ENCODE data around the gene CMTR1. TPM values are rescaled to one million over a fixed set of nuclear protein-coding genes. Genes with fewer than 3 reads are reported as not detected.

Gene CMTR1
- total RNA-seq, 1 donor from 2014 or later, result 34.0 TPM

DNA sequence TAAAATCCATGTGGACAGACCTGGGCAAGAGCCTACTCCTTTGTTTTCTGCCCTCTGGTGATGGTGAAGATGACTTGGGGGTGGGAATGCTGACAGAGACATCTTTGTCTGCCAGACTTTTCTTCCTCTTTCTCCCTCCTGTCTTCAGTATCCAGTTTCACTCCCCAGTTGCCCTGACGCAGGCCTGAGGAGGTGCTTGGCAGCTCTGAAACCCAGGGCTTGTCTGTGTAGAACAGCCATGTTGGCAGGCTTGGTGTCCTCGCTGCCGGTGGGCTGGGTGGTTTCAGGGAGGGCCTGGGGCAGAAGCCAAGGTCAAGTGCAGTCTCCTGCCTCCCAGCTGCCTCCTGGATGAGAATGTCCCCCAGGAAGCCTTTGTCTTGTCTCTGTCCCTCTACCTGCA, 44.2 kb downstream of the CMTR1 start:
- no peak for DNase-seq (ENCODE audit: low read depth)

DNA sequence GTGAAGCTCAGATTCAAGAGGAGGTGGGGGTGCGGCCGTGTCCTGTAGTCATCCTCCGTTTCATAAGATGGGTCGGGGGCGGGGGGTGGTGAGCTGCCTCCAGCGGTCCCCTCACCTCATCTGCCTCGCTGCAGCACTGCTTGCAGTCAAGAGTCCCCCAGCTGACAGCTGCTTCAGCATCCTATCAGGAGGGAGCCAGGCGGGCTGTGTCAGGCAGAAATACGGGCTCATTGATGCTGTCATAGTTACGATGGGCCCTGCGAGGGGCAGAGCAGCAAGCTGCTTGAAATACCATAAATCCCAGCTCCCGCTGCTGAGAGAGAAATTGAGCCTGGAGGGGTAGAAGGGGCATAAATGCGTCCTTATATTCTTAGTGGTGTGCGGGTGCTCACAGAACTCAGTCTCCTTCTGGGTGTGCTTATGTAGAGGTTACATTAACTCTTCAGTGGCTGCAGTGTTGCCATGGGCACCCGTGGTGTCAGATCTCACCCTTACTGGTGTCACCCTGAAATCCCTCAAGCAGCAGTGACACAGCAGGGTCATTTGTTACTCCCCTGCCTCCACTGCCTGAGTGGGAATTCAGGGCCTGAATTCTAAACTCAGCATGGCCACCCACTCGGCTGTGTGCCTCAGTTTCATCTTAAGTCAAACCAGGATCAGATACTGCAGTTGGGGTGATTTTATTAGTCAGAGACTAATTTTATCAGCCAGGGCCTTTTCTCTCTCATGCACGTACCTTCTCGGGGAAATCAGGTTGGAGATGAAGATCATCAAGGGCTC, 44.8 kb downstream of the CMTR1 start:
- DNase-seq (ENCODE audit: low read depth), result no peak

DNA sequence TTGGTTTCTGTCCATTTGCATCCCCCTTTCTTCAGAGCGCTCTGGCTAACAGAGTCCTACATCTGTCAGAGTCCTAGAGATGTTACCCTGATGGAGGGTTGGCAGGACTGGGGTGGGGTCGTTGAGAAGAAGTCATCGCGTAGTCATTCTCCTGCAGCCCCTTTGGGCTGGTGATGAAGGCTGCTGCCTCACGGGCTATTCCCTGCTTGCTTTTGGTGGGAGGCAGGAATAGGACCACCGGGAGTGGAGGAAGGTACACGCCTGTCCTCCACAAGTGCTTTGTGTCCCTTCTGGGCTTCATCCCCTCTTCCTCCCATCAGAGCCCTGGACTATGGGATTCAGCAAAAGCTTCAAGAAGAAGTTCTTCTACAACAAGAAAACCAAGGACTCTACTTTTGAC, 45.8 kb downstream of the CMTR1 start:
- no peak for DNase-seq (ENCODE audit: low read depth)

DNA sequence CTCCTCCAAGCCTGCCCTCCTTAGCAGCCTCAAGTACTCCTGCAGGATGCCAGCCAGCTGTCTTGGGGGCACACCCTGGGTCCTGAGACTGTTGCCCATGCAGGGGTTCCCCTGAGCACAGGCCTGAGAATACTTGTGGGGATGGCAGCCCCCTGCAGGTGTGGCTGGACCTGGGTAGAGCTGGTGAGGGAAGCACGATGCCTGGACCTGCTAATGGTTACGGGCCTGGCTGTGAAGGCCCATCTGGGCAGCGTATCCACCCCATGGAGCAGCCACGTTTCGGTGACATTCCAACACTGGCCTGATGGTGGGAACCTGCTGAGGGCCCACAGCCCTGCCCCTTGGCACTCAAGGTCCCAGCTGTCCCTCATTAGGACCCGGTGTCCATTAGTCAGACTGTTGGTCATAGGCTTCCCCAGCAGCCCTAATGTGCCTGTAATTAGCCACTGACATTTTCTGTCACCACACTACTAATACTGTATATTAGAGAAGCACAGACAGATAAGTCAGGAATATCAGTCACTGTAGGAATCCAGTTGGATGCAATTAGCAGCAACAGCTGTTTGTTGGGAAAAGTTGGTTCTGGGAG, 46.3 kb downstream of the CMTR1 start:
- DNase-seq (ENCODE audit: low read depth), result peak; percentile 69

DNA sequence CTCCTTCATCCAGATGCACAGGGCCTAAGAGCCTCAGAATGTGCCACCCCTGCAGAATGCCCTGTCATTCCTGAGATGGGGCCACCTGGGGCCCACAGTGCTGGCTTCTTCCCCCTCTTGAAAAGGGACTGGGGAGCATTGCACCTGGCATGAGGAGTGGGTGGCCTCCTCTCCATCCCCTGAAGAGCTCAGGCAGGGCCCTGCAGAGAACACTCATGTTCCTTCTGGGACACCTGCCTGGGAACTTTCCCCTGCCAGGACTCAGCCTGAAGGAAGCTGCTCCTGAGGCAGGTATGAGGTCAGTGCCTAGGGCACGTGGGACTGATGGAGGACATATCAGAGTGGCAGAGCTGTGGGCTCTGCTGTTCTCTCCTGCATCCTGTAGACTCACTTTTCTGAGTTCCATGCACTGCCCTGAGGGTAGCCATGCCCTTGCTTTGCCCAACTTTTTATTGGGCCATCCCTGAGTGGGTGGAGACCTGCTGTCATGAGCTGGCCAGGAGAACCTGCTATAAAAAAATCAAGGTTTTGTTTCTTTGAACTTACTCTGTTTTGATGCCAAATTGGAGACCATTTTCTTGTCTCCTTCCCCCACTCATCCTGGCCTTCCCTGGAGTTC, 47.2 kb downstream of the CMTR1 start:
- DNase-seq (ENCODE audit: low read depth), result no peak

DNA sequence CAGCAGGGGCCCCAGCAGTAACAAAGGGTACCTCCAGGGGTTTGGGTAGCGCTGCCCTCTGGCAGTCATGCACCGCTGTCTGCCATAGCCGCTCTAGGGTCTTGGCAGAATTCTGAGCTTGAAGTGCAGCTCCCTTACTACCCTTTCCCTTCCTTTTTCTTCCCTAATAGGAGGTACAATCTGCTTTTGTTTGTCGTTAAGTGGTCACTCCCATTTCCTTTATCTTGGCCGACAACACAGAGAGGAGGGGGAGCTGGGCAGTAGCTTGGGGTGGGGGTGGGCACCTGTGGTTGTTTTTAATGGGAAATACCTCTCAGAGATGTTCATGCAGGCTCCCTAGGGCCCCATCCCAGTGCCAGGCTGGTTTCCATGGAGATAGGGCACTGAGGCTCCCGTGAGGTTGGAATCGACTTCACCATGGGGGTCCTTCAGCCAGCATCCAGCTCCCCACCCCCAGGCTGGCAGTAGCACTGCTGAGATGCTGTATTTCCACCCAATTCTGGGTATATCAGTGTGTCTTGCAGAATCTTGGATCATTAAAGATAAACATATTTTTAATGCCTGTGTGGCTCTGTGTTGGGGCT, 48.0 kb downstream of the CMTR1 start:
- no peak for DNase-seq (ENCODE audit: low read depth)

DNA sequence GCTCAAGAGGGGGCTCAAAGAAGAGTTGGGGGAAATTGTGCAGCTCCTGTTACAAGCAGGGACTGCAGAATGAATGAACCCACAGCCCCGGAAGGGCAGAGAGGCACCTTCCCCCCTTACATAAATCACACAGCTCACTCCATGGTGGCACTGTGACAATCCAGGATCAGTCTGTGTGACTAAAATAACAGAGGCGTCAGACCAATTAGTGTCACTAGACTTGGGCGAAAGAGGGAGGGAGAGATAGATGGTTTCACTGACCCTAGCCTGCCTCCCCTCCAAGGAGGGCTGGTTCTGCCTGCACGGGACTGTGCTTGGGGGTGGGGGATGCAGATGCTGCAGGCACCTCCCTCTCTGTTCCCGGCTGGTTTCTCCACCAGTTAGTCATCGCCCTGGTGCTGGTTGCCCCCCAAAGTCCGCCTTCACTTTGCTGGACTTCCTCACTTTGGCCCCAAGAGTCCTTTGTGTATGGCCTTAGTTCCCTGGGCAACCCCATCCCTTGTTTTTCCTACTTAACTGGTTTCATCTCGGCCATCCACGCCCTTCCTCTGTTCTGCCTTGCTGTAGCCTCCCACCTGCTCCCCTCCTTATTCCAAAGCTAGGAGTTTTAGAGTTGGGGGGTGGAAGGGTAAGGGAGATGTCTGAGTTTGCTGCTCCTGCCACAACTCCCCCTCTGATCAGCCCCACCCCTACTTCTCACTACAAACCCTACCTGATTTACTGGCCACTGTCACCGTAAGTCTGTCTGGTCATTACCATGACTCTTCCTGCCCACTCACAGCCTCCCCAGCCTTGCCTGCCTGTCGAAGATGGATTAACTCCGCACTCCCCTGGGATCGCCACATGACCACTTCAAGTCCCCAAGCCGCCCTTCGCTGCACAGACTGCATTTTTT, 48.9 kb downstream of the CMTR1 start:
- DNase-seq (ENCODE audit: low read depth), result no peak

DNA sequence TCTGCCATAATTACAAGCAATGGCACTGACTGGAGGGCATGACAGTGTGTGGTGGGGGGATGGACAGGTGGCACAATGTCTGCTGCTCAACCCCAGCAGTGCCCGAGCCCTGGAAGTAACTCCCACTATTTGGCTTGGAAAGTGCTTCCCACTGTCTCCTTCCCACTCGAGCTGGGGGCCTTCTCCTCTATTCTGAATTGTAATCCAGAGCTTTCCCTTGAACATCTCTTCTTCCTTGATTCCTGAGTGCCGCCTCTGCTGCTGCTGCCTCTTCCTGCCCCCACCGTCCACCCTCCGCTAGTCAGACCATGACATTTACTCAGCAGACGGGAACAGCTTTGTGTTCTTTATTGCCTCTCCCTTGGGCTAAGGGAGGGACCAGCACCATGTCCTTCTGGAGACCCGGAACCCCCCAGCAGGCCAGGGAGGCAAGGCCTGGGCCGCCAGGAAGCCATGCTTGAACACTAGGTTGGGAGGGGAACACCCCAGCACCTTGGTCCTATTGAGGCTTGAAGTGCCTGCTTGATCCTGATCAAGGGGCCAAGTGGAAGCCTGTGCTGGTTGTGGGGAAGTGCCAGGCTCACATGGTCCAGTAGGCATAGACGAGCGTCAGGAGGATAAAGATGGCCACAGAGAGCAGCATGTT, 49.7 kb downstream of the CMTR1 start:
- DNase-seq (ENCODE audit: low read depth), result no peak

DNA sequence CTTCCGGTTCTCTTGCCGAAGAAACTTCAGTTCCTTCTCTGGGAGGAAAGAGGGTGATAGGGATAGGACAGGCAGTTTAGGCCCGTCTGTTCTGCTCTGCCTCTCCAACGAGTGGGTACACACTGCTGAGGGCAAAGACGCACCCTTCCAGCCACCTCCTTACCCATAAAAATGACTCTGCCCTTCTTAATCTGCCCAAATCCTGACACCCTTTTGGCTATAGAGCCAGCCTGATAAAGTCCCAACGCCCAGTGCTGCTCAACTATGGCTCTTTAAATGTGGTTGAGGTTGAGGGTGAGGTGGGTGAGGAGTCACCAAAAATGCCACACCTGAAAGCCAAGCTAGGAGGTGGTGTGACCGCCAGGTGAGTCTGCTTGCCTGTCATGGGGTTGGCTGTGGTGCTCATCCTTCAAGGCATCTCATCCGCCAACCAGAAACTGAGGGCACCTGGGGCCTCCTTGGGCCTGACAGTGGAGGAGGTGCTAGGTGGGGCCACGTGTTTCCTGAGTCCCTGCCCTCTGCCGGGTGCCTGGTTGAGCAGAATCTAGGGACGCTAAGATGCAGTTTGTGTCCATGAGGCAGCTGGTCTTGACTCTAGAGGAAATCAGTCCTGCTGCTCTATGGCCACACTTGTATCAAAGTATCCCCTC, 50.4 kb downstream of the CMTR1 start:
- no peak for DNase-seq (ENCODE audit: low read depth)

DNA sequence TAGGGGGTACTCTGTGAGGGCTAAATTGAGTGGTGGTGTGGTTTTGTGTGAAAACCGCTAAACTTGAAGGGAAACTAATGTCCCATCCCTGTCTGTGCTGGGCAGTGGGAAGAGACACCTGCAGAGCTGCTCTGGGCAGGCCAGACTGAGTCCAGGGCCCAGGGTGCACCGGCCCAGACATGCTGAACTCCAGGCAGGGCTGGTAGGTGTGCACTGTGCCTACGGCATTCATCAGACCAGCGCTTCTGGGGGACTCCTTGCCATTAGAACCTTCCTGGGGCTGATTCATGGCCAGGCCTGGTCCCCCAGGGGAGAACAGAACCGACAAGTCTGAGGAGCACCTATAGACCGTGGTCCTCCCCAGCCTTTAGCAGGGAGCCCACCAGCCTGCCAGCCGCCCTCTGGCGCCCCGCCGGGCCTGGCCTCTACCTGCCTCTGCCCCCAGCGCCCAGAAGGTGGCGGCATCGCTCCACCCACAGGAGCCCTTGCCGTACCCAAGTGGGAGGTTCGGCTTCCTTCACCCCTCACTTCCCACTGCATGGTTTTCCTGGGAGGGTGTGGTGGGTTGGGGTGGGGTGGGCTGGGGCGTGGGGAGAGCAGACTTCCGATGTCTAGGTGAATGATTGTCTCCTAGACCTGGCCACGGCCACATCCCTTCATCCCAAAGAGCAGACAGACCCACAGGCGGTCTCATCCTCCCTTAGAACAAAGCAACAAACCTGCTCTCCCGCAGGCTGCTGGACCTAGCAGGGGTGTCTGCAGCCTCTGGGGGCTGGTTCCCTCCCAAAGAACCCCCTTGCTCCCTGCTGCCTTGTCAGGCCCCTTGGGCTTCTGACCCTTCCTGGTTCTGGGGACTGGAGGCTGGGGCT, 51.1 kb downstream of the CMTR1 start:
- DNase-seq (ENCODE audit: low read depth), result peak; percentile 42

DNA sequence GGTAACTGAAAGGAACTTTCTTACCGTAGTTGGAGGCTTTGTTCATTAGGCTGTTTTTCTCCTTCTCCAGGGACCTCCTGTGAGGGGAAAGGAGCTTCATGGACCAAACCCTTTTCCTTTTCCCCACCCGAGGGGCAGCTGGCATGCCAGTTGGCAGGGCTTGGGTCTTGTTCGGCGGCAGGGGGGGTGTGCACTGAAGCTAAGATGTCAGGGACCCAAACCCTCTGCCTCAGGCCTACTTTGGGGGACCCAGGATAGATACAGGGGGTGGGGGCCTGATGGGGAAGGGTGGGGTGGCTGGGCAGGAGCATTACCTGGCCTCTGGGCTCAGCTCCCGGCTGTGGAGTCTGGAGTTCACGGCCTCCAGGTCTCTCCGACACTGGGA, 51.8 kb downstream of the CMTR1 start:
- no peak for DNase-seq (ENCODE audit: low read depth)

DNA sequence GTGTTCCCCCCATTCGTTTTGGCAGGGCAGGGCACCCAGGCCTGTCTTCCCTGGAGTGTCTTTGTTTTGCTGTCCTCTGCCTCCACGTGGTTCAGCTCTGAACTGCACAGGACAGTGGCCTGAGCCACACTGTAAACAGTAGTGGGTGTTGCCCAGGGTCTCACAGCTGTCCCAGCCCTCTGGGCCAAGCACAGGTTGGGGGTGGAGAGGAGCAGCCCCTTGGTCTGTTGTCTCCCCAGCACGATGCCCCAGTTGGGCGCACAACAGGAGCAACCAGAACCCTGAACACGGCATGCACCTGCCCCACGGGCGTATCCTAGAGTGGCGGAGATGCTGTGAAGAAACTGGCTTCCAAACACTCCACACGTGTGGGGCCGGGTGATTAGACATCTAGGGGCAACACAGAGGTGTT, 52.3 kb downstream of the CMTR1 start:
- peak; percentile 32 for DNase-seq (ENCODE audit: low read depth)

DNA sequence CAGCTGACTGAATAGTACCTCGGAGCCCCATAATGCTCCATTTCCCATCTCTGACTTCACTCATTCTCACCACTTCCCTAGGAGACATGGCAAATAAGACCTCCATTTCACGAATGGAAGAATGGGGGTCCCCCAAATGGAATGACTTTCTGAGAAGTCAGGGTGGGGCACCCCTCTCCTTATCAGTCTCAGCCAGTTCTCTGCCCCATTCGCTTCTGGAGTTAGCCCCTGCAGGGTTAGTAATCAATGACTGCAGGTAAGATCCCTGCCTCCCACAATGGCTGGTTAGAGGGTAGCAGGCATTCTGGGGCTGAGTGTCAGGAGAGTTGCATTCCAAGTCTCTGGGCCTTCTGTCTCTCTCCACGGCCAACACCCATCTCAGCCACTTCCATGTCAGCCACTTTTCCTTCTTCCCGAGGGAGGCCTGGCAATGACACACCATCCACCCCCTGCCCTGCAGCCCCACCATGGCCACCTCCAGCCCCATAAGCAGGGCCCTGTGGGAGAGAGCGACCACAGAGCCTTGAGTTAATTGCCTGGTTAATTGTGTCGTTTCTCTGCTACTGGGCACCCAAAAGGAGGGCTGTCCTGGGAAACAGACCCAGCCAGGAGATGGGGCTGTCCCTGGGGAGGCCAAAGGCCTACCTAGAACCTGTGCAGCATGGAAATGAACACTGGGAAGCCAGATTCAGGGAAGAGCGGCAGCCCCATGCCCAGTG, 53.3 kb downstream of the CMTR1 start:
- DNase-seq (ENCODE audit: low read depth), result no peak

DNA sequence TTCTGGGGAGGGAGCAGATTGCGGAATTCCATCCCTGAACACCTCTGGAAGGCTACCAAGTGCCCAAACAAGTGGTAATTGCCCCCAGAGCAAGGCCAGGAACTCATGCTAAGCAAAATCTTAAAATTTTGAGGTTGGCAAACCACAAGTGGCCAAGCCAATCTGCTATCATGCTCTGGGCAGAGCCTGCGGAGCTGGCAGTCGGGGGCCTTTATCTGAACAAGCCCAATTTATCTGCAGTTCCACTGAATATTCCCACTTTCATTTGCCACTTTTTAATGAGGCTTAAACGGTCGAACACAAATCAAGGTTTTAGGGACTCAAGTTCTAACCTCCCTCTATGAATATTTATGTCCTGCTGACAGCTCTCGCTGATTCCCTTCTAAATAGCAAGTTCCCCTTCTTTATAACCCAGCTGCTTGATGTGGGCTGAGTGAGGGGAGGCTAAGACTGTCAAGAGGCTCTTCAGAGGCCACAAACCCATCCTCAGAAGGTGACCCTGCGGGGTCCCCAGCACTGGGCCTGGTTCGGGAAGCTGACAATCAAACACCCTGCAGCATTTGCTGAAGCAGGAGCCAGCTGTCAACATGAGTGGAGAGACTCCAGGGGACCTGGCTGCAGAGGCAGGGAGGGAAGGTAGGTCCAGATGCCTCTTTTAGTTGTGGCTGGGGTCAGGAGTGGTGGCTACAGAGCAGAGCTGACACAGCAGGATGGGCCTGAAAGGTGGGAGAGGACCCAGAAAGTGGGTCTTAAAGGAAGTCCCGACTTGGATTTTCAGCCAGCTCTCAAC, 54.8 kb downstream of the CMTR1 start:
- DNase-seq (ENCODE audit: low read depth), result no peak

DNA sequence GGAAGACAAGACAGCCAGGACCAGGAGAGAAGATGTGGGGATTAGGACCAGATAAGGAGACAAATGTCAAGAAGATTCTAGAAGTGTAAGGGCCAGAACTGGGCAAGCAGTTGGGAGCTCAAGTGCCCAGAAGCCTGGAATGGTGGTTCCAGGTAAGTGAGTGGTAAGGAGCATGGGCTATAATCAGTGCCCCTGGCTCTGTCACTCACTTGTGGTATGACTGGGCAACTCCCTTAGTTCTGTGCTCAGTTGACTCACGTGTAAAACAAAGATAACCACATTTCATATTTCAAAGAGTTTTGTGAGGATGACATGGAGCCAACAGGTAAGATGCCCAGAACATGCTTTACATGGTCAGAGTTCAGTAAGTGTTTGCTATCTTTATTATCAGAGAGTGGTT, 55.5 kb downstream of the CMTR1 start:
- DNase-seq (ENCODE audit: low read depth), result no peak

DNA sequence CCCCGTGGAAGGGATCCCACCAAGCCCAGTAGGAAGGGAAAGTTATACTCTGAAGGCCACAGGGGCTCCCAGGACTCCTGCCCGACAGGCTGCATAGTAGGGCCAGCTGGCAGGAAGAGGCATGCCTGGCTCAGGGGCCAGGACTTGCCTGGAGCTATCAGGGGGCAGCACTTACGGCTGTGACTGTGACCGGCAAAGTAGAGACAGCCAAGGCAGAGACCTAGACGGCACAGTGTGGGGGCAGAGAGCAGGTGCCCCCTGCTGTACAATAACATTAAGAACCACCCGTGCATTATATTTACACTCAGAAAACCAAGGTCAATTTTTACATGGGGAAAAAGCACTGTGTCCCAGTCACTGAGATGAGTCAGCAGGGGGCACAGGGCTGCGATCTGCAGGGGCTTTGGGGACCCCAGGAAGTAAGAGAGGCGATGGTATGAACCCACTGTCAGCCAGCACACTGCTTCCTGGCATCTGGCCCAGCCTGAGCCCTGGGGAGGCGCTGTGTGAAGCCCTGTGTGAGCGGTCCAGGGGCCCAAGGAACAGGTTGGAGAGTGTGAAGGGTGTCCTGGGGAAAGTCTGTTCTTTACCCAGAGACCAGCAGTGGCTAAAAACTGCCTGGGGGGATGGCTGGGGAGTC, 56.8 kb downstream of the CMTR1 start:
- no peak for DNase-seq (ENCODE audit: low read depth)

DNA sequence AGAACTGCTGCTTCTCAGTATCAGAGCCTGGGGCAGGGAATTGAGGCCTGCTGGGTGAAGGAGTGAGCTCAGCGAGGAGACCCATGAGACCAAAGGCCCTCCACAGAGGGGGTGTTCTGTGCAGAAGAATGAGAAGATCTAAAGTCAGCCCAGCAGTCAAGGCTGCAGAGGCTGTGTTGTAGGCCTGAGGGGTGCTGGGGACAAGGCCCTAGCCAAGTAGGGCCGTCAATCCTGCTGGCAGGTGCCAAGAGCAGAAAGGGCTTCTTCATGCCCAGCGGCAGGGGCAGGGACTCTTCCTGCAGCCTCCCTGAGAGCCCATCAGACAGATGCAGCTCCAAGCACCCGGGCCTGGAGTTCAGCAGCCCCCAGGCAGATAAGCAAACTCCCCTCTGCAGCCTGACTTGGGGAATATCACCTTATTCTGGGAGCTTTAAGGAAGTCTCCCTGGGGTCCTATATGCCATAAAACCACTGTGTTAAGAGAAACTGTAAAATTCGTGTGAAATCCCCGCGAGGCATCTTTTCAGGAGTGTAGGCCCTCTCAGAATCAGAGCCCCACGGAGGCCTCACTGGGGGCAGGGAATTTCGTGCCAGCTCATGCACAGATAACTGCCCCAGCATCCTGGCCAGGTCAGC, 57.6 kb downstream of the CMTR1 start:
- no peak for DNase-seq (ENCODE audit: low read depth)

All from myocyte (in vitro differentiated cells).